OCI-LY3 (cell line): ENCODE measurements around the gene AP2A2.

Experiments
- CTCF ChIP-seq: fragments of 200-600, 300-600 bp; sonication (generic); IDR thresholded peaks from 2 replicates; pipeline ENCODE4 v1.5.1; 2014; ENCODE audit warnings: antibody characterized with exemption, low read length, low read depth
- EZH2phosphoT487 ChIP-seq: fragments of 200-600 bp; shearing (Covaris generic); IDR thresholded peaks from 2 replicates; pipeline ENCODE4 v1.6.1; 2018; ENCODE audit warnings: antibody characterized with exemption, mixed run types, low read depth

GRCh38 chr11:913043-913442, 12.6 kb upstream of the AP2A2 start:
- TF ChIP-seq CTCF (no peak), EZH2phosphoT487 (no peak)
